Measurements from ENCODE around the gene ADCYAP1R1. TPM values are rescaled to one million over a fixed set of nuclear protein-coding genes. Genes with fewer than 3 reads are reported as not detected.

The ADCYAP1R1 gene
- total RNA-seq, 1 donor from 2014 or later = under 0.01 TPM

GRCh38 chr7:31036924-31037323 lies 15.2 kb upstream of the ADCYAP1R1 start:
- no peak for DNase-seq (ENCODE audit: low read depth in 2 of 2)

- no peak for DNase-seq (ENCODE audit: low read depth in 2 of 2)
Measured at GRCh38 chr7:31043051-31043471, 9.0 kb upstream of the ADCYAP1R1 start.

GRCh38 chr7:31044529-31044928 lies 7.6 kb upstream of the ADCYAP1R1 start:
- DNase-seq (ENCODE audit: low read depth in 2 of 2) = no peak

- no peak for DNase-seq (ENCODE audit: low read depth in 2 of 2)
Measured at GRCh38 chr7:31046723-31047122, 5.4 kb upstream of the ADCYAP1R1 start.

GRCh38 chr7:31047313-31048146 lies 4.6 kb upstream of the ADCYAP1R1 start:
- no peak for DNase-seq (ENCODE audit: low read depth in 2 of 2)

- DNase-seq (ENCODE audit: low read depth in 2 of 2) = no peak
Measured at GRCh38 chr7:31049005-31049765, 2.9 kb upstream of the ADCYAP1R1 start.

- no peak for DNase-seq (ENCODE audit: low read depth in 2 of 2)
Measured at GRCh38 chr7:31052487-31052840, 356 bp downstream of the ADCYAP1R1 start.

- DNase-seq (ENCODE audit: low read depth in 2 of 2) = no peak
Measured at GRCh38 chr7:31052841-31053601, 913 bp downstream of the ADCYAP1R1 start.

GRCh38 chr7:31053986-31054385 lies 1.9 kb downstream of the ADCYAP1R1 start:
- DNase-seq (ENCODE audit: low read depth in 2 of 2) = no peak

GRCh38 chr7:31054608-31055278 lies 2.6 kb downstream of the ADCYAP1R1 start:
- no peak for DNase-seq (ENCODE audit: low read depth in 2 of 2)

- DNase-seq (ENCODE audit: low read depth in 2 of 2) = no peak
Measured at GRCh38 chr7:31055471-31055870, 3.4 kb downstream of the ADCYAP1R1 start.

- DNase-seq (ENCODE audit: low read depth in 2 of 2) = no peak
Measured at GRCh38 chr7:31056775-31057346, 4.8 kb downstream of the ADCYAP1R1 start.

GRCh38 chr7:31058122-31058521 lies 6.0 kb downstream of the ADCYAP1R1 start:
- DNase-seq (ENCODE audit: low read depth in 2 of 2) = no peak

- no peak for DNase-seq (ENCODE audit: low read depth in 2 of 2)
Measured at GRCh38 chr7:31058688-31059087, 6.6 kb downstream of the ADCYAP1R1 start.

GRCh38 chr7:31059551-31059950 lies 7.4 kb downstream of the ADCYAP1R1 start:
- peak in 1 of 2 donors; percentile 7 for DNase-seq (ENCODE audit: low read depth in 2 of 2)

GRCh38 chr7:31061185-31061584 lies 9.1 kb downstream of the ADCYAP1R1 start:
- no peak for DNase-seq (ENCODE audit: low read depth in 2 of 2)

GRCh38 chr7:31062746-31063435 lies 10.8 kb downstream of the ADCYAP1R1 start:
- no peak for DNase-seq (ENCODE audit: low read depth in 2 of 2)

- no peak for DNase-seq (ENCODE audit: low read depth in 2 of 2)
Measured at GRCh38 chr7:31065021-31065593, 13.0 kb downstream of the ADCYAP1R1 start.

- DNase-seq (ENCODE audit: low read depth in 2 of 2) = no peak
Measured at GRCh38 chr7:31065840-31066239, 13.7 kb downstream of the ADCYAP1R1 start.

- no peak for DNase-seq (ENCODE audit: low read depth in 2 of 2)
Measured at GRCh38 chr7:31066516-31067130, 14.5 kb downstream of the ADCYAP1R1 start.
